ENCODE data around the gene BCO1.
A peak's percentile ranks its signal among the peaks of the same experiment; 100 is the strongest.
"Not testable (repeated sequence)": the region's sequence is repeated elsewhere in the genome, so short reads cannot be mapped to it uniquely, and the experiment has no call there.

BCO1 gene, protein sequence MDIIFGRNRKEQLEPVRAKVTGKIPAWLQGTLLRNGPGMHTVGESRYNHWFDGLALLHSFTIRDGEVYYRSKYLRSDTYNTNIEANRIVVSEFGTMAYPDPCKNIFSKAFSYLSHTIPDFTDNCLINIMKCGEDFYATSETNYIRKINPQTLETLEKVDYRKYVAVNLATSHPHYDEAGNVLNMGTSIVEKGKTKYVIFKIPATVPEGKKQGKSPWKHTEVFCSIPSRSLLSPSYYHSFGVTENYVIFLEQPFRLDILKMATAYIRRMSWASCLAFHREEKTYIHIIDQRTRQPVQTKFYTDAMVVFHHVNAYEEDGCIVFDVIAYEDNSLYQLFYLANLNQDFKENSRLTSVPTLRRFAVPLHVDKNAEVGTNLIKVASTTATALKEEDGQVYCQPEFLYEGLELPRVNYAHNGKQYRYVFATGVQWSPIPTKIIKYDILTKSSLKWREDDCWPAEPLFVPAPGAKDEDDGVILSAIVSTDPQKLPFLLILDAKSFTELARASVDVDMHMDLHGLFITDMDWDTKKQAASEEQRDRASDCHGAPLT

GRCh38 chr16:81238296-81239011, at the start of gene BCO1:
Gene BCO1, plus strand, starts transcription at chr16:81238689. Its CDS starts 220 bp downstream, at chr16:81238909.
- DNase-seq, result no peak

DNA sequence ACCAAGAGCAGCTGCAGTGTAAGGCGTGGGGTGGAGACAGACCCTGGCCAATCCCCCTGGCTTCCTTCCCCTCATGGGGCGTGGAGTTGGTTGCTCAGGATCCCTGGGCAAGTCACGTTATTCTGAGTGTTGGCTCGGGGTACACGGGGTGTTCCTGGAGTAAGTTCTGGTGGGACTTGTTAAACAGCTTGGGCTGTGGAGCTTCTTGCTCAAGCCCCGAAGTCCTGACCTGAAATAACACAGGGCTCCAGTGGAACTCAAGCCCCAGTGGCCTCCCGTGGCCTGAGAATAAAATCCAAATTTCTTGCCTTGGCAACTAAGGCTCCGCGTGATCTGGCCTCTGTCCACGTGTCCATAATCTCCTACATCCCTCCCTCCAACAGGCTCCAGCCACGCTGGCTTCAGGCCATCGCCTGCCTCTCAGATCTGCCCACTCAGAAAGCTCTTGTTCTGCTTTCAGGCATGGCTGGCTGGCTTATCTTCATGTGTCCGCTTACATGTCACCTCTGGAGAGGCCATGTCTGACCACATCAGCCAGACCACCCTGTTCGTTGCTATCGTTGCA, 49.3 kb upstream of the BCO1 start:
- no peak for DNase-seq

DNA sequence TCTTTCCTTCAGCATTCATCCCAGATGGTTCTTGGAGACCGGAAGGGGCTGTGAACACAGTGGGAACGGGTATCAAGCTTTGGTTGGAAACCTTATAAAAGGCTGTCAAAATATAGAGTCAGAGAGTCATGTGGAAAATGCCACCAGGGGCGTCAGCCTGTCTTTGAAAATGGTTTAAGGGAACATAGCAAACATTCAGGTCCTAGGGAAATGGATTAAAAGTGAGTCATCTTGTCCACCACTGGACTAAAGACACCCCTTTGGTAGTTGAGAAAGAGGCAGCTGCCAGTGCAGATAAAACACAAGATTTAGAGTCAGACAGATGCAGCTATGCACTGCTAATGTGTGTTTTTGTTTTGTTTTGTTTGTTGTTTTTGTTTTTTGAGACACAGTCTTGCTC, 47.8 kb upstream of the BCO1 start:
- no peak for DNase-seq

DNA sequence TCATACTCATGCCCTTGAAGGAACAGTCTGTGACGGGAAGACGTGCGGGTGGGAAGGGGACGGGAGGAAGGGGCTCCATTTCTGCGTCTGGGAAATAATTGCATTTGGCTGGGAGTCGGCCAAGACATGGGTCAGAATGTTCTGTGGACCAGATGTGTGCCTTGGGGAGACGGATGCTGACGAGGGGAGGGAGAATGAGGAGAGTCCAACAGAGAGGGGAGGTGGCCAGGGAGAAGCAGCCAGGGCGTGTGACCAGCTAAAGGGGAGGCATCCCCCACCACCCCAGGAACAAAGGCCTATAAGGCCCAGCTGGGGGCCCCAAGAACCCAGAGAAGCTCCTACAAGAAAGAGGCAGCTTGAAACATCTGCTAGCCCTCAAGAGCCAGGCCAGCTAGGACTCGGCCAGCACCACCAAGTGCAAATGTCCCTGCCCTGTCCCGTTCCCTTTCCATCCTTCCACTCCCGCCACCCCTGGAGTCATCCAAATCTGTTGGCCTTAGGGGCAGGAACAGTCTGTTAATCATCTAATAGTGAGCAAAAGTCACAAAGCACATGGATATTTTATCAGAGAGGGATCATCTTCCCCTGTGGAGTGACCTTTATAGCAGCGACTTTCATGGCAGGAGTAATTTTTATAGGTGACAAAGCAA, 42.5 kb upstream of the BCO1 start:
- DNase-seq, result no peak

DNA sequence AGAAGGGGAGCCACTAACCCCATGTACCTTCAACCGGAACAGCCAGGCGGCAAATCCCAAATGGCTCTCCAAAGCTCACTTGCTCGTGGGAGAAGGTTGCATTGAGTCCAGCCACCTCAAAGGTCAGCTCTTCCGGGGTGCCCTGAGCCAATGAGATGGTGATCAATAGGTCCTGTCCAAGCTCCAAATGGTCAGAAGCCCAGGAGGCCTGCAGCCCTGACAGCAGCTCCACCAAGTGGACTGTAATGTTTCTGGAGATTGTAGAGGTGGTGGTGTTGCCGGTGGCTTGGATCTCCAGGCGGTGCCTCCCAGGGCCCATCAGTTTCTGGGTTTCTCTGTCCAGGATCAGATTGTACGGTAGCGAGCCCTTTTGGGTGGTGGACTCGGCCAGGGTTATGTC, 39.9 kb upstream of the BCO1 start:
- no peak for DNase-seq

DNA sequence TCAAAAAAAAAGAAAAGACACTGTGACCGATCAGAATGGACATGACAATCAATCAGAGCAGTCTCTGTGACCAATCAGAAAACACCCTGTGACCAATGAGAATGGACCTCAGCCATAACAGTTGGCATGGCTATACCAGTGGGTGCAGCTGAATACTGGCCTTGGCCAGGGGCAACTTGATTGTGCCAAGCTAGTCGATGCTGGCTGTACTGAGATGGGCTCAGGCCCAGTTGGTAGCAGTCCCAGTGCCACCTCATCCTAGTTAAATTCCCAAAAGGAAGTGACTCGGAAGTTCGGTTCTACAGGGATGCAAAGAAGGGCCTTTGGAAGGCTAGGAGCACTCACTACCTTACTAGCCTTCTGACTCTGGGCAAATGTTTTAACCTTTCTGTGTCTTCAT, 37.2 kb upstream of the BCO1 start:
- no peak for DNase-seq

DNA sequence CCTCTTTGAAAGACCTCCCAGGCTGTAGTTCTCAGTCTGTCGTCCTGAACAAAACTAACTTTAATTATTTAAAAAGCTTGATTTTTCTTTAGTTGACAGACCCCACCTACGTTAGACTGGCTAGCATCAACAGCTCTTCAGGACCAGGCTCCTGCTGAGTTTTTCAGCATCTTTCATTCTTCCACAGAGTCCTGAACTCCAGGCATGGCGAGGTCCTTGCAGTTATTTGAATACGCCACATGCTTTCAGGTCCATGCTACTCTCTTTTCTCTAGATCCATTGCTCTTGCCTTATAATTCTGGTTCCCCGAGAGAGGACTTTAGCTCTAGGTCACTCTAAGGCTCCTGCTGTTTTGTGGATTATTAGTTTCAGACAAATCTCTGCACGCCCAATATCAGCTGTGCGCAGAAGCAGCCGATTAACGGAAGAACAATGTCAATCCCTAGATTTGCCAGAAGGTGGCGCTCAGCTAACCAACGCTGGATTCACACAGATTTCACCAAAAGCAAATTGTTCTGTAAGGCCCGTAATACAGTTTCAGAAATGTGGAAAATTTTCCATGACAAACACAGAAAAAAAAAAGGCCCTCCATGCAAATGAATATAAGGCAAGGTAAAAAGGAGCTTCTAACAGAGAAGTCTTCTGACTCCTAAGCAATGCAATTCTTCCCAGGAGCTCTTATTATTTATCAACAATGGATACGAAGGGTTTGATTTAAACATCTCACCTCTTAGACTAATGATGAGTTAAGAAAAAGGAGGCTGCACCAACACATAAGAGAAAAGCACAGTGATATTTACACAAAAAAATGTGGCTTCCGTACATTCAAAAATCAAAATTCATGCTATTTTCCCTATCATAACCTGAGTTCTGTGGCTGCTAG, 33.5 kb upstream of the BCO1 start:
- peak; percentile 29 for DNase-seq

GRCh38 chr16:81207076-81207475, 31.4 kb upstream of the BCO1 start:
- no peak for DNase-seq

- no peak for DNase-seq
Measured at GRCh38 chr16:81210807-81211206, 27.7 kb upstream of the BCO1 start.

- DNase-seq, result no peak
Measured at GRCh38 chr16:81212830-81213465, 25.5 kb upstream of the BCO1 start.

DNA sequence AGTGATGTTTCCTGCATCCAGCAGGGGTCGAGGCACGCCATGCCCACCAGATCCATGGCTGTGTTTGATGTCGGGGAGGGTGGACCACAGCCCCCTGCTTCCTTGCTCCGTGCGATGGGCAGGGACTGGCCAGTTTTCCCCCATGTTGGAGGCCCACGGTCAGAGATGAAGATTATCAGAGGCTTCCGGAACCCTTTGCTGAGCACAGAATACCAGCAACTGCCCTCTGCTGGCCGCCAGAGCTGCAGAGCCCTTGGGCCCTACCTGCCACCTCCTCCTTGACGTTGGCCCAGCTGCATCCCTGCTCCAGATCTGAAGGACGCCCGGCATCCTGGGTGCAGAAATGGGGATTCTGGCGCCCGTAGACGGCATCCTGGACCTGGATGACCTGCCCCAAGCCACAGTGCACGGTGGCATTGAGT, 23.7 kb upstream of the BCO1 start:
- DNase-seq, result no peak

GRCh38 chr16:81216114-81216513, 22.4 kb upstream of the BCO1 start:
- no peak for DNase-seq

DNA sequence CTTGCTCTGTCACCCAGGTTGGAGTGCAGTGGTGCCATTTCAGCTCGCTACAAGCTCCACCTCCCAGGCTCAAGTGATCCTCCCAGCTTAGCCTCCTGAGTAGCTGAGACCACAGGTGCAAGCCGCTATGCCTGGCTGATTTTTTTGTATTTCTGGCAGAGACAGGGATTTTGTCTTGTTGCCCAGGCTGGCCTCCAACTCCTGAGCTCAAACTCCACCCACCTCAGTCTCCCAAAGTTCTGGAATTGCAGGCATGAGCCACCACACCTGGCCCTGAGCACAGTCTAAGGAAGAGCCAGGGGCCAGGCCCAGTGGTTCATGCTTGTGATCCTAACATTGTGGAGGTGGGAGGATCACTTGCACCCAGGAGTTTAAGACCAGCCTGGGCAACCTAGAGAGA, 21.8 kb upstream of the BCO1 start:
- DNase-seq, result no peak

DNA sequence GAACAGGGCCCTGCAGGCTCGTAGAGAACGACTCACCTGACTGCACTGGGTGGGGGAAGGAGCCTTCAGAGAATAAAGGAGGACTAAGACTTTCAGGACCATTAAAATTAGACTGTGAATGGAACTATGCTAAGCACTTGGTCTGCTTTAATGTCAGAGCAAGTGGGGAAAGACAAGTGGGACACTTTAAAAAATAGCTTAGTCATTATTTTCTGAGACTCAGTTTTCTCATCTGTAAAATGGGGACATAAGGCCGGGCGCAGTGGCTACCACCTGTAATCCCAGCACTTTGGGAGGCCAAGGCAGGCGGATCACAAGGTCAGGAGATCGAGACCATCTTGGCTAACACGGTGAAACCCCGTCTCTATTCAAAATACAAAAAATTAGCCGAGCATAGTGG, 19.3 kb upstream of the BCO1 start:
- DNase-seq, result no peak

DNA sequence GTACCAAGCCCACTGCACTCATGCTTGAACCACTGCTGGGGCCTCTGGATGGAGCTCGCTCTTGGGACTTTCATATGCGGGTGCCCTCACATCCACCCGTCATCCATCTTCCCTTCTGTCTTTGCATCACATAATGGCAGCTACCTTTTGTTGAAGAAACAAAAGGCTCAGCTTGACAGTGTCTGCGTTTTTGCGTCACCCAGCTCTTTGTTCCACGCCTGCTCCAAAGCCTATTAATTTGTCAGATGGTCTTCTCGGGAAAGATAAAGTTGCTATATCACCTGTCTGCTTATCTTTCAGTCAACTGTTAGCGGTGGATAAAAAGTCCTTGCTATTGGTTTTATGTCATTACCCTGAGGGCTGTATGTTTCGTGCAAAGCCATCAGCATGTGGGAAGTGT, 18.1 kb upstream of the BCO1 start:
- DNase-seq, result no peak

DNA sequence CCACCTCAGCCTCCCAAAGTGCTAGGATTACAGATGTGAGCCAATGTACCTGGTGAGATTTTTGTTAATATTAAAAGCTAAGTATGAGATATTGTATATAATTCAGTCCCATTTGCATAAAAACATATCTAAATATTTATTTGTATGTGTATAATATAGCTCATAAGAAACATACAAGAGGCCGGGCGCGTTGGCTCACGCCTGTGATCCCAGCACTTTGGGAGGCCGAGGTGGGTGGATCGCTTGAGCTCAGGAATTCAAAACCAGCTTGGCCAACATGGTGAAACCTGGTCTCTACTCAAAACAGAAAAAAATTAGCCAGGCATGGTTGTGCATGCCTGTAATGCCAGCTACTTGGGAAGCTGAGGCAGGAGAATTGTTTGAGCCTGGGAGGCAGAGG, 16.8 kb upstream of the BCO1 start:
- no peak for DNase-seq

DNA sequence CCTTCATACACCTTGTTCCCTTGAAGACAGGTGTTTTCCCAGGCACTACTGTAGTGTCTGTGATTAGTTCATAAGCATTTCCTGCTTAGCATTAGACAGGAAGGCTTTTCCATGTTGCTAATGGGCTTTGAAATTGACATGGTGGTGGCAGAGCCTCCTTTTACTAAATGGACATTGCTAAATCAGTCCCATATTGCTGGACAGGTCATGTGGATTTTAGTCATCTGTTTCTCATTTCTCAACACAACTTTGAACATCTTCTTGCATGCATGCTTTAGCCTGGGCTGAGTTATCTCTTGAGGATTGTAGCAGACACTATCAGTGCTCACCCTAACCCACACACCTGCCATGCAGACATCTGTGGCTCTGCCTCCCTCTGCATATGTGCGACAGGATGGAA, 13.7 kb upstream of the BCO1 start:
- DNase-seq, result no peak

- DNase-seq, result not testable (repeated sequence)
Measured at GRCh38 chr16:81225697-81226096, 12.8 kb upstream of the BCO1 start.

GRCh38 chr16:81227785-81228184, 10.7 kb upstream of the BCO1 start:
- DNase-seq, result no peak

- DNase-seq, result no peak
Measured at GRCh38 chr16:81229811-81230210, 8.7 kb upstream of the BCO1 start.

- DNase-seq, result no peak
Measured at GRCh38 chr16:81231014-81231413, 7.5 kb upstream of the BCO1 start.

All from CD4-positive, alpha-beta T cell treated with Interleukin-10 for 1 hour (primary cell).